H1 (cell line): ENCODE results near the gene CRNN. TPM values are rescaled to one million over a fixed set of nuclear protein-coding genes. Genes with fewer than 3 reads are reported as not detected.

ENCODE experiments used
- CTCF ChIA-PET: fragments of 300-600 bp; sonication (Branson Sonifier 250); formaldehyde crosslinking; loops from one replicate; lab custom pipeline; 2021; ENCODE audit not compliant: partially characterized antibody; lab: Charles Lee
- POLR2A ChIA-PET: fragments of 300-600 bp; sonication (Branson Sonifier 250); formaldehyde crosslinking; loops from one replicate; lab custom pipeline; 2021; ENCODE audit warnings: inconsistent platforms; ENCODE audit not compliant: partially characterized antibody; lab: Charles Lee
- DNase-seq, 2 experiments: peaks; one replicate each; pipeline versions ENCODE4 v3.0.0 to v3.0.0-alpha.2; 2010 to 2022; ENCODE audit warnings: low spot score in 2 of 2, low read depth in 1 of 2, mixed read lengths in 1 of 2
- FAIRE-seq: peaks from 2 replicates; lab custom pipeline; 2011; peaks lifted over from hg19 to GRCh38; lab: Jason Lieb, UNC
- H2AFZ ChIP-seq: 2 replicates; pipeline ENCODE4 v1.8.1; 2012; ENCODE audit warnings: low read length, inconsistent platforms
- H2AK5ac ChIP-seq: 2 replicates; pipeline ENCODE4 v1.6.1; 2013; ENCODE audit warnings: low read depth, low read length
- H2BK120ac ChIP-seq: replicated peaks from 2 replicates; pipeline ENCODE3; 2013; ENCODE audit warnings: low read depth, low read length, inconsistent platforms
- H2BK12ac ChIP-seq: 2 replicates; pipeline ENCODE4 v1.6.1; 2013; ENCODE audit warnings: low read depth, low read length
- H2BK15ac ChIP-seq: 2 replicates; pipeline ENCODE4 v1.6.1; 2013; ENCODE audit warnings: low read length
- H2BK20ac ChIP-seq: 2 replicates; pipeline ENCODE4 v1.6.1; 2013; ENCODE audit warnings: low read length
- H2BK5ac ChIP-seq: 2 replicates; pipeline ENCODE4 v1.6.1; 2013; ENCODE audit warnings: low read depth, low read length
- H3K14ac ChIP-seq: 2 replicates; pipeline ENCODE4 v1.6.1; 2013; ENCODE audit warnings: inconsistent platforms; ENCODE audit not compliant: insufficient read length
- H3K18ac ChIP-seq: 2 replicates; pipeline ENCODE4 v1.6.1; 2013; ENCODE audit warnings: low read length; ENCODE audit errors: extremely low read depth
- H3K23ac ChIP-seq: 2 replicates; pipeline ENCODE4 v1.6.1; 2013; ENCODE audit warnings: inconsistent platforms; ENCODE audit not compliant: insufficient read length
- H3K23me2 ChIP-seq: 2 replicates; pipeline ENCODE4 v1.6.1; 2013; ENCODE audit warnings: low read depth, low read length
- H3K27ac ChIP-seq: 2 replicates; pipeline ENCODE4 v1.6.1; 2011; ENCODE audit warnings: low read depth, low read length, inconsistent platforms
- H3K27me3 ChIP-seq, 4 experiments: replicated peaks in 1 of 4; 1 replicate in 1 of 4; 2 replicates in 3 of 4; pipeline versions ENCODE4 v1.6.1 to v1.8.1; 2011 to 2013; ENCODE audit warnings: low read length in 3 of 4, mild to moderate bottlenecking in 3 of 4, inconsistent platforms in 2 of 4, mixed read lengths in 2 of 4, moderate library complexity in 1 of 4; ENCODE audit not compliant: control insufficient read depth in 3 of 4, insufficient read depth in 3 of 4; ENCODE audit errors: extremely low read depth in 1 of 4
- H3K36me3 ChIP-seq, 4 experiments: 2 replicates each; pipeline versions ENCODE4 v1.6.1 to v1.8.1; 2011 to 2013; ENCODE audit warnings: mild to moderate bottlenecking in 4 of 4, low read length in 3 of 4, moderate library complexity in 2 of 4, control low read depth in 1 of 4, inconsistent platforms in 1 of 4; ENCODE audit not compliant: insufficient read depth in 4 of 4, control insufficient read depth in 2 of 4
- H3K4ac ChIP-seq: replicated peaks from 2 replicates; pipeline ENCODE3; 2013; ENCODE audit warnings: low read length, low read depth, mixed read lengths, inconsistent platforms; ENCODE audit not compliant: insufficient read length
- H3K4me1 ChIP-seq, 4 experiments: replicated peaks in 1 of 4; 1 replicate in 1 of 4; 2 replicates in 3 of 4; pipeline versions ENCODE4 v1.6.1 to v1.8.1; 2011 to 2013; ENCODE audit warnings: low read length in 3 of 4, inconsistent platforms in 2 of 4, mixed read lengths in 1 of 4; ENCODE audit not compliant: insufficient read depth in 4 of 4, control insufficient read depth in 3 of 4
- H3K4me2 ChIP-seq, 2 experiments: 2 replicates each; pipeline versions ENCODE4 v1.6.1 to v1.8.1; 2011 to 2013; ENCODE audit warnings: low read depth in 2 of 2, low read length in 2 of 2, control low read depth in 1 of 2, inconsistent platforms in 1 of 2, mild to moderate bottlenecking in 1 of 2; ENCODE audit not compliant: insufficient read depth in 1 of 2
- H3K4me3 ChIP-seq, 4 experiments: fragments of 200-600, 300-600 bp in 1 of 4; sonication (generic), shearing (Covaris generic), sonication (Bioruptor Twin) in 1 of 4; 2 replicates each; pipeline versions ENCODE4 v1.5.1 to v1.8.1; 2011 to 2016; ENCODE audit warnings: low read length in 4 of 4, low read depth in 3 of 4, control low read depth in 2 of 4, inconsistent platforms in 2 of 4, mild to moderate bottlenecking in 2 of 4, mixed read lengths in 1 of 4, moderate library complexity in 1 of 4; ENCODE audit not compliant: insufficient read depth in 2 of 4; ENCODE audit errors: extremely low read depth in 1 of 4
- H3K56ac ChIP-seq: replicated peaks from 2 replicates; pipeline ENCODE3; 2013; ENCODE audit warnings: low read depth, mild to moderate bottlenecking, mixed read lengths, low read length, inconsistent platforms; ENCODE audit not compliant: insufficient read length
- H3K79me1 ChIP-seq: 2 replicates; pipeline ENCODE4 v1.6.1; 2013; ENCODE audit warnings: low read depth, low read length, control low read depth
- H3K79me2 ChIP-seq, 2 experiments: 2 replicates each; pipeline versions ENCODE4 v1.6.1 to v1.8.1; 2012 to 2013; ENCODE audit warnings: low read length in 2 of 2, mild to moderate bottlenecking in 2 of 2, inconsistent platforms in 1 of 2; ENCODE audit not compliant: insufficient read depth in 2 of 2, control insufficient read depth in 1 of 2
- H3K9ac ChIP-seq, 4 experiments: replicated peaks in 1 of 4; 1 replicate in 1 of 4; 2 replicates in 3 of 4; pipeline versions ENCODE4 v1.6.1 to v1.8.1; 2011 to 2013; ENCODE audit warnings: low read depth in 3 of 4, low read length in 3 of 4, control low read depth in 2 of 4, mild to moderate bottlenecking in 2 of 4, moderate library complexity in 2 of 4, inconsistent platforms in 1 of 4; ENCODE audit errors: extremely low read depth in 1 of 4
- H3K9me3 ChIP-seq, 2 experiments: 2 replicates each; pipeline versions ENCODE4 v1.6.1 to v1.8.1; 2012 to 2013; ENCODE audit warnings: mild to moderate bottlenecking in 2 of 2, moderate library complexity in 2 of 2, control low read depth in 1 of 2, inconsistent platforms in 1 of 2, low read depth in 1 of 2, low read length in 1 of 2, mixed read lengths in 1 of 2; ENCODE audit not compliant: insufficient read depth in 2 of 2
- H4K20me1 ChIP-seq, 2 experiments: replicated peaks in 1 of 2; 2 replicates each; pipeline versions ENCODE3 to v1.8.1; 2011 to 2013; ENCODE audit warnings: inconsistent platforms in 2 of 2, low read length in 2 of 2, mild to moderate bottlenecking in 1 of 2; ENCODE audit not compliant: insufficient read depth in 2 of 2, control insufficient read depth in 1 of 2
- H4K5ac ChIP-seq: 2 replicates; pipeline ENCODE4 v1.6.1; 2013; ENCODE audit warnings: low read length, low read depth, mixed read lengths, inconsistent platforms; ENCODE audit not compliant: insufficient read length
- H4K8ac ChIP-seq: 2 replicates; pipeline ENCODE4 v1.8.0; 2013; ENCODE audit warnings: mild to moderate bottlenecking, moderate library complexity, low read length, inconsistent platforms; ENCODE audit not compliant: insufficient read depth; ENCODE audit errors: extremely low read depth
- H4K91ac ChIP-seq: replicated peaks from 2 replicates; pipeline ENCODE3; 2013; ENCODE audit warnings: low read length, mixed read lengths, inconsistent platforms; ENCODE audit not compliant: insufficient read length
- BRCA1 ChIP-seq: IDR thresholded peaks from 2 replicates; pipeline ENCODE4 v1.6.1; 2012; ENCODE audit warnings: low read depth, low read length, improper control_type of control experiment
- CHD2 ChIP-seq: IDR thresholded peaks from 2 replicates; pipeline ENCODE4 v1.6.1; 2012; ENCODE audit warnings: low read length, improper control_type of control experiment
- GABPA ChIP-seq: IDR thresholded peaks from 2 replicates; pipeline ENCODE4 v1.6.1; 2011; ENCODE audit warnings: mild to moderate bottlenecking, low read length, moderate library complexity, borderline replicate concordance; ENCODE audit not compliant: insufficient read depth
- KDM5A ChIP-seq: fragments of 200-600 bp; IDR thresholded peaks from 2 replicates; pipeline ENCODE4 v1.7.1; 2012; ENCODE audit warnings: mild to moderate bottlenecking, low read length, inconsistent platforms, mixed read lengths
- NRF1 ChIP-seq: IDR thresholded peaks from 2 replicates; pipeline ENCODE4 v1.6.1; 2011; ENCODE audit warnings: mild to moderate bottlenecking, low read depth, low read length, improper control_type of control experiment
- POU5F1 ChIP-seq: IDR thresholded peaks from 2 replicates; pipeline ENCODE4 v1.6.1; 2011; ENCODE audit warnings: low read depth, mild to moderate bottlenecking, low read length, moderate library complexity
- SIN3A ChIP-seq, 2 experiments: IDR thresholded peaks in 1 of 2; conservative IDR thresholded peaks in 1 of 2; 2 replicates each; pipeline ENCODE4 v1.6.1; 2011 to 2012; ENCODE audit warnings: low read length in 2 of 2, improper control_type of control experiment in 1 of 2, low read depth in 1 of 2, mild to moderate bottlenecking in 1 of 2
- YY1 ChIP-seq: IDR thresholded peaks from 2 replicates; pipeline ENCODE4 v1.6.1; 2011; ENCODE audit warnings: low read depth, mild to moderate bottlenecking, low read length
- WGBS, 2 experiments: shearing (Covaris generic) in 1 of 2; methylation state at CpG; one replicate each; pipeline versions ENCODE4 v1.1.6 to v1.1.7; 2013 to 2015; ENCODE audit warnings: low lambda C conversion rate in 2 of 2, mixed read lengths in 2 of 2, inconsistent platforms in 1 of 2, low coverage in 1 of 2, missing lambda C conversion rate in 1 of 2; ENCODE audit not compliant: insufficient replicate concordance in 2 of 2, insufficient coverage in 1 of 2, insufficient read length in 1 of 2; ENCODE audit errors: extremely low coverage in 1 of 2, missing lambda C conversion rate in 1 of 2; 5-methylcytosine and 5-hydroxymethylcytosine counted together
- polyA plus RNA-seq, 7 experiments: library from polyadenylated mRNA; depleted of rRNA in 3 of 7; stranded (reverse) in 5 of 7; unstranded in 2 of 7; fragments of >200 nt in 5 of 7; fragments of 200-250 nt in 2 of 7; gene quantifications; 1 replicate in 5 of 7; 2 replicates in 1 of 7; 4 replicates in 1 of 7; pipeline versions ENCODE4 v1.2.1 to v1.2.3, GENCODE V29; 2011 to 2013; ENCODE audit warnings: missing spikeins in 2 of 7, mixed read lengths in 2 of 7
- total RNA-seq: library from RNA; stranded (reverse); fragmentation: NEBNext Ultra II Directional; extraction: Animal tissue kit (Norgen Biotek cat#: 25700); gene quantifications from 2 replicates; pipeline ENCODE4 v1.2.1, GENCODE V29; 2021
- TF ChIP-seq, protein P1 (sequence below), 3 experiments: IDR thresholded peaks; 1 replicate in 2 of 3; 2 replicates in 1 of 3; pipeline versions ENCODE4 v1.5.1 to v1.6.1; 2011; ENCODE audit warnings: low read length in 3 of 3, mild to moderate bottlenecking in 3 of 3, inconsistent platforms in 2 of 3, low read depth in 1 of 3, moderate library complexity in 1 of 3; ENCODE audit not compliant: insufficient read depth in 1 of 3; ENCODE audit errors: control extremely low read depth in 1 of 3
- TF ChIP-seq, protein P2 (sequence below): IDR thresholded peaks from 2 replicates; pipeline ENCODE4 v1.6.1; 2012; ENCODE audit warnings: low read length, inconsistent platforms

CRNN gene
- total and polyA plus RNA-seq, 2 of the 8 experiments (the other 6 are each of a cell fraction or from before 2014, with no cell fraction given), result not detected

DNA sequence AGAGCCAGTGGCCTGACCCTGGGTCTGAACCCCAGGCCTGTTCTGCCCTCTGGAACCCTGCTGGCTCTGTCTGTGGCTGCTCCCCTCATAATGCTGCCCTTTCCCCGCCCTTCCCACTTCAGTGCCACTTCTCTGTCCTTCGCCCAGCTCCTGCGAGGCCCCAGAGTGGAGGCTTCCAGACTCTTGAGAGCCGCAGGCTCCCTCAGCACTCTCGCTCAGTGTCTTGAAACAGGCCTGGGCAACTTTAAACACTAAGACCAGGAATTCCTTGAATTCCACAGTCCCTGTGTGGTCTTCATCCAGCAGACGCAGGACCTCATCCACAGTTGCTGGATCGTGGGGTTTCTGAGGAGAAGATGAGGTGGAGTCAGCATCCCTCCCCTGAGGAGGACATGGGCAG, 3.5 kb downstream of the CRNN start:
- FAIRE-seq (no peak), DNase-seq (no peak)
- Histone ChIP-seq H3K4me2 (no peak overlapping the region), H2BK20ac (no peak overlapping the region), H4K20me1 (no peaks in the 10 kb centered on the region), H3K79me1 (no peaks in the 10 kb centered on the region; the same call in 1 of the 2 replicates), H2BK12ac (no peak overlapping the region), H4K91ac (no peak overlapping the region), H2BK5ac (no peak overlapping the region), H2BK120ac (no peak overlapping the region), H3K4me1 (no peaks in the 10 kb centered on the region), H3K27ac (no peak overlapping the region), H2AFZ (no peak overlapping the region), H2AK5ac (no peak overlapping the region), H3K18ac (no peak overlapping the region), H3K27me3 (no peaks in the 10 kb centered on the region), H3K23ac (no peak overlapping the region), H4K8ac (no peak overlapping the region), H3K23me2 (no peaks in the 10 kb centered on the region), H3K4ac (no peak overlapping the region), H4K5ac (no peak overlapping the region), H2BK15ac (no peak overlapping the region), H3K14ac (no peak overlapping the region), H3K79me2 (no peaks in the 10 kb centered on the region), H3K36me3 (no peaks in the 10 kb centered on the region), H3K9ac (no peak overlapping the region), H3K4me3 (no peak overlapping the region), H3K9me3 (peaks cover 73 to 75% of the 10 kb centered on the region in 2 experiments), H3K56ac (no peak overlapping the region)
- WGBS, 2 experiments, result 82% methylated on average over 7 of the region's 7 CpGs; no CpG with 5 or more reads in 1 of the 2 experiments
- no peak for TF ChIP-seq GABPA
- TF ChIP-seq POU5F1, result no peak
- no peak for TF ChIP-seq CHD2
- TF ChIP-seq, protein P1, sequence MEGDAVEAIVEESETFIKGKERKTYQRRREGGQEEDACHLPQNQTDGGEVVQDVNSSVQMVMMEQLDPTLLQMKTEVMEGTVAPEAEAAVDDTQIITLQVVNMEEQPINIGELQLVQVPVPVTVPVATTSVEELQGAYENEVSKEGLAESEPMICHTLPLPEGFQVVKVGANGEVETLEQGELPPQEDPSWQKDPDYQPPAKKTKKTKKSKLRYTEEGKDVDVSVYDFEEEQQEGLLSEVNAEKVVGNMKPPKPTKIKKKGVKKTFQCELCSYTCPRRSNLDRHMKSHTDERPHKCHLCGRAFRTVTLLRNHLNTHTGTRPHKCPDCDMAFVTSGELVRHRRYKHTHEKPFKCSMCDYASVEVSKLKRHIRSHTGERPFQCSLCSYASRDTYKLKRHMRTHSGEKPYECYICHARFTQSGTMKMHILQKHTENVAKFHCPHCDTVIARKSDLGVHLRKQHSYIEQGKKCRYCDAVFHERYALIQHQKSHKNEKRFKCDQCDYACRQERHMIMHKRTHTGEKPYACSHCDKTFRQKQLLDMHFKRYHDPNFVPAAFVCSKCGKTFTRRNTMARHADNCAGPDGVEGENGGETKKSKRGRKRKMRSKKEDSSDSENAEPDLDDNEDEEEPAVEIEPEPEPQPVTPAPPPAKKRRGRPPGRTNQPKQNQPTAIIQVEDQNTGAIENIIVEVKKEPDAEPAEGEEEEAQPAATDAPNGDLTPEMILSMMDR (IDR thresholded peaks at IDR 0.05; ENCODE audit: control extremely low read depth in 1 of 3, insufficient read depth in 1 of 3, low read depth in 1 of 3, low read length in 3 of 3), result no peak
- TF ChIP-seq SIN3A (conservative IDR thresholded peaks at IDR 0.05 in 1 of 2, IDR thresholded peaks at IDR 0.05 in 1 of 2; ENCODE audit: low read depth in 1 of 2, low read length in 2 of 2), result no peak
- TF ChIP-seq NRF1, result no peak
- no peak for TF ChIP-seq BRCA1
- no peak for TF ChIP-seq YY1
- TF ChIP-seq KDM5A, result no peak
- TF ChIP-seq, protein P2, sequence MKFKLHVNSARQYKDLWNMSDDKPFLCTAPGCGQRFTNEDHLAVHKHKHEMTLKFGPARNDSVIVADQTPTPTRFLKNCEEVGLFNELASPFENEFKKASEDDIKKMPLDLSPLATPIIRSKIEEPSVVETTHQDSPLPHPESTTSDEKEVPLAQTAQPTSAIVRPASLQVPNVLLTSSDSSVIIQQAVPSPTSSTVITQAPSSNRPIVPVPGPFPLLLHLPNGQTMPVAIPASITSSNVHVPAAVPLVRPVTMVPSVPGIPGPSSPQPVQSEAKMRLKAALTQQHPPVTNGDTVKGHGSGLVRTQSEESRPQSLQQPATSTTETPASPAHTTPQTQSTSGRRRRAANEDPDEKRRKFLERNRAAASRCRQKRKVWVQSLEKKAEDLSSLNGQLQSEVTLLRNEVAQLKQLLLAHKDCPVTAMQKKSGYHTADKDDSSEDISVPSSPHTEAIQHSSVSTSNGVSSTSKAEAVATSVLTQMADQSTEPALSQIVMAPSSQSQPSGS, result no peak
- CTCF ChIA-PET, result no interaction called here
- POLR2A ChIA-PET, result no interaction called here
